ENCODE measurements around the gene MYL9. TPM values are rescaled to one million over a fixed set of nuclear protein-coding genes. Genes with fewer than 3 reads are reported as not detected.
A peak's percentile ranks its signal among the peaks of the same experiment; 100 is the strongest.

Gene MYL9
- total and polyA plus RNA-seq, 2 donors from 2014 or later, result 294 to 576 TPM

GRCh38 chr20:36565520-36565919, 24.2 kb downstream of the MYL9 start:
- no peak overlapping the region for H3K9ac ChIP-seq (ENCODE audit: low read length in 3 of 3)
- no peak overlapping the region for H3K4me3 ChIP-seq (ENCODE audit: low read length in 3 of 3)
- H3K27ac ChIP-seq (ENCODE audit: low read depth in 2 of 2, low read length in 2 of 2), result no peak overlapping the region
- TF ChIP-seq CTCF (IDR thresholded peaks at IDR 0.05; ENCODE audit: borderline replicate concordance, extremely low read depth, insufficient read depth), result no peak
- H3K36me3 ChIP-seq (ENCODE audit: control insufficient read depth in 2 of 3, insufficient read depth in 3 of 3, low read length in 3 of 3), result no peaks in the 10 kb centered on the region
- H3K9me3 ChIP-seq (ENCODE audit: control insufficient read depth in 2 of 3, insufficient read depth in 1 of 3, low read length in 3 of 3), result peaks cover 0 to 4% (median 0%) of the 10 kb centered on the region in 3 donors
- no peak for FAIRE-seq
- intact Hi-C loops (cut with DNase I), result no loop called here
- no peak for DNase-seq
- no peaks in the 10 kb centered on the region for H3K27me3 ChIP-seq (ENCODE audit: control insufficient read depth, insufficient read depth, low read length)
- H3K4me1 ChIP-seq (ENCODE audit: control insufficient read depth in 2 of 3, insufficient read depth in 2 of 3, low read depth in 1 of 3, low read length in 3 of 3), result no peaks in the 10 kb centered on the region

GRCh38 chr20:36569847-36570429, 28.6 kb downstream of the MYL9 start:
- Histone ChIP-seq H3K4me3 (ENCODE audit: low read length in 3 of 3) (no peak overlapping the region), H3K9me3 (ENCODE audit: control insufficient read depth in 2 of 3, insufficient read depth in 1 of 3, low read length in 3 of 3) (peaks cover 0 to 4% (median 0%) of the 10 kb centered on the region in 3 donors), H3K4me1 (ENCODE audit: control insufficient read depth in 2 of 3, insufficient read depth in 2 of 3, low read depth in 1 of 3, low read length in 3 of 3) (peaks cover 0 to 6% (median 2%) of the 10 kb centered on the region in 3 donors), H3K9ac (ENCODE audit: low read length in 3 of 3) (no peak overlapping the region), H3K27me3 (ENCODE audit: control insufficient read depth, insufficient read depth, low read length) (no peaks in the 10 kb centered on the region), H3K27ac (ENCODE audit: low read depth in 2 of 2, low read length in 2 of 2) (no peak overlapping the region), H3K36me3 (ENCODE audit: control insufficient read depth in 2 of 3, insufficient read depth in 3 of 3, low read length in 3 of 3) (no peaks in the 10 kb centered on the region)
- intact Hi-C loops (cut with DNase I), result no loop called here
- FAIRE-seq, result no peak
- DNase-seq, result no peak
- no peak for TF ChIP-seq CTCF (IDR thresholded peaks at IDR 0.05; ENCODE audit: borderline replicate concordance, extremely low read depth, insufficient read depth)

GRCh38 chr20:36571564-36572504, 30.5 kb downstream of the MYL9 start:
- intact Hi-C loops (cut with DNase I), result no loop called here
- H3K27ac ChIP-seq (ENCODE audit: low read depth in 2 of 2, low read length in 2 of 2), result peak overlapping the region; percentile 87 to 93
- no peak for TF ChIP-seq CTCF (IDR thresholded peaks at IDR 0.05; ENCODE audit: borderline replicate concordance, extremely low read depth, insufficient read depth)
- peak in 4 of 5 donors; percentile 86 to 89 (median 88) for DNase-seq
- H3K27me3 ChIP-seq (ENCODE audit: control insufficient read depth, insufficient read depth, low read length), result no peaks in the 10 kb centered on the region
- FAIRE-seq, result no peak
- H3K4me1 ChIP-seq (ENCODE audit: control insufficient read depth in 2 of 3, insufficient read depth in 2 of 3, low read depth in 1 of 3, low read length in 3 of 3), result peaks cover 0 to 15% (median 7%) of the 10 kb centered on the region in 3 donors
- H3K9ac ChIP-seq (ENCODE audit: low read length in 3 of 3), result peak overlapping the region in 1 of 3 donors; percentile 86
- no peaks in the 10 kb centered on the region for H3K9me3 ChIP-seq (ENCODE audit: control insufficient read depth in 2 of 3, insufficient read depth in 1 of 3, low read length in 3 of 3)
- no peaks in the 10 kb centered on the region for H3K36me3 ChIP-seq (ENCODE audit: control insufficient read depth in 2 of 3, insufficient read depth in 3 of 3, low read length in 3 of 3)
- H3K4me3 ChIP-seq (ENCODE audit: low read length in 3 of 3), result peak overlapping the region in 2 of 3 donors; percentile 10 to 79

Measured in kidney (tissue), 14 donors.